ENCODE data around the gene KLK4.

KLK4 gene

DNA sequence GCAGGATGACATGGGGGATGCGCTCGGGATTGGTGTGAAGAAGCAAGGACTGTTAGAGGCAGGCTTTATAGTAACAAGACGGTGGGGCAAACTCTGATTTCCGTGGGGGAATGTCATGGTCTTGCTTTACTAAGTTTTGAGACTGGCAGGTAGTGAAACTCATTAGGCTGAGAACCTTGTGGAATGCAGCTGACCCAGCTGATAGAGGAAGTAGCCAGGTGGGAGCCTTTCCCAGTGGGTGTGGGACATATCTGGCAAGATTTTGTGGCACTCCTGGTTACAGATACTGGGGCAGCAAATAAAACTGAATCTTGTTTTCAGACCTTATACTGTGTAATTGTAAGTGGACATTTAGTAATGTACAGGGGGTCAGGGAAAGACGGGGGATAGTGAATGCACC is 31.0 kb downstream of the KLK4 start:
- DNase-seq (ENCODE audit: low read depth in 3 of 3) = no peak

DNA sequence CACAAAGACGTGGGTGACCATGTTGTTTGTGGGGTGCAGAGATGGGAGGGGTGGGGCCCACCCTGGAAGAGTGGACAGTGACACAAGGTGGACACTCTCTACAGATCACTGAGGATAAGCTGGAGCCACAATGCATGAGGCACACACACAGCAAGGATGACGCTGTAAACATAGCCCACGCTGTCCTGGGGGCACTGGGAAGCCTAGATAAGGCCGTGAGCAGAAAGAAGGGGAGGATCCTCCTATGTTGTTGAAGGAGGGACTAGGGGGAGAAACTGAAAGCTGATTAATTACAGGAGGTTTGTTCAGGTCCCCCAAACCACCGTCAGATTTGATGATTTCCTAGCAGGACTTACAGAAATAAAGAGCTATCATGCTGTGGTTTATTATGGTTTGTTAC is 32.3 kb downstream of the KLK4 start:
- no peak for DNase-seq (ENCODE audit: low read depth in 3 of 3)

DNA sequence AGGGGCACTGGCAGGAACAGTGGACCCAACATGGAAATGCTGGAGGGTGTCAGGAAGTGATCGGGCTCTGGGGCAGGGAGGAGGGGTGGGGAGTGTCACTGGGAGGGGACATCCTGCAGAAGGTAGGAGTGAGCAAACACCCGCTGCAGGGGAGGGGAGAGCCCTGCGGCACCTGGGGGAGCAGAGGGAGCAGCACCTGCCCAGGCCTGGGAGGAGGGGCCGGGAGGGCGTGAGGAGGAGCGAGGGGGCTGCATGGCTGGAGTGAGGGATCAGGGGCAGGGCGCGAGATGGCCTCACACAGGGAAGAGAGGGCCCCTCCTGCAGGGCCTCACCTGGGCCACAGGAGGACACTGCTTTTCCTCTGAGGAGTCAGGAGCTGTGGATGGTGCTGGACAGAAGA is 33.9 kb downstream of the KLK4 start:
- no peak for DNase-seq (ENCODE audit: low read depth in 3 of 3)

- DNase-seq (ENCODE audit: low read depth in 3 of 3) = no peak
Measured at GRCh38 chr19:50876456-50876855, 34.7 kb downstream of the KLK4 start.

- DNase-seq (ENCODE audit: low read depth in 3 of 3) = no peak
Measured at GRCh38 chr19:50875795-50876422, 35.3 kb downstream of the KLK4 start.

GRCh38 chr19:50874211-50874610 is 37.0 kb downstream of the KLK4 start:
- DNase-seq (ENCODE audit: low read depth in 3 of 3) = no peak

- DNase-seq (ENCODE audit: low read depth in 3 of 3) = no peak
Measured at GRCh38 chr19:50873056-50873455, 38.1 kb downstream of the KLK4 start, which contains the start of gene KLK2. Gene KLK2 (plus strand): TSS chr19:50873439. CDS start chr19:50873474, 35 bp downstream.

DNA sequence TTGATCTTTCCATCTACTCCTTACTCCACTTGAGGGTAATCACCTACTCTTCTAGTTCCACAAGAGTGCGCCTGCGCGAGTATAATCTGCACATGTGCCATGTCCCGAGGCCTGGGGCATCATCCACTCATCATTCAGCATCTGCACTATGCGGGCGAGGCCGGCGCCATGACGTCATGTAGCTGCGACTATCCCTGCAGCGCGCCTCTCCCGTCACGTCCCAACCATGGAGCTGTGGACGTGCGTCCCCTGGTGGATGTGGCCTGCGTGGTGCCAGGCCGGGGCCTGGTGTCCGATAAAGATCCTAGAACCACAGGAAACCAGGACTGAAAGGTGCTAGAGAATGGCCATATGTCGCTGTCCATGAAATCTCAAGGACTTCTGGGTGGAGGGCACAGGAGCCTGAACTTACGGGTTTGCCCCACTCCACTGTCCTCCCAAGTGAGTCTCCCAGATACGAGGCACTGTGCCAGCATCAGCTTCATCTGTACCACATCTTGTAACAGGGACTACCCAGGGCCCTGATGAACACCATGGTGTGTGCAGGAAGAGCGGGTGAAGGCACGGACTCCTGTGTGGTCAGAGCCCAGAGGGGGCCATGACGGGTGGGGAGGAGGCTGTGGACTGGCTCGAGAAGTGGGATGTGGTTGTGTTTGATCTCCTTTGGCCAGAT is 40.6 kb downstream of the KLK4 start:
- DNase-seq (ENCODE audit: low read depth in 3 of 3) = peak in 1 of 3 experiments; percentile 31

GRCh38 chr19:50869479-50869878 is 41.7 kb downstream of the KLK4 start:
- DNase-seq (ENCODE audit: low read depth in 3 of 3) = no peak

GRCh38 chr19:50861496-50862286 is 49.5 kb downstream of the KLK4 start:
- DNase-seq (ENCODE audit: low read depth in 3 of 3) = no peak

DNA sequence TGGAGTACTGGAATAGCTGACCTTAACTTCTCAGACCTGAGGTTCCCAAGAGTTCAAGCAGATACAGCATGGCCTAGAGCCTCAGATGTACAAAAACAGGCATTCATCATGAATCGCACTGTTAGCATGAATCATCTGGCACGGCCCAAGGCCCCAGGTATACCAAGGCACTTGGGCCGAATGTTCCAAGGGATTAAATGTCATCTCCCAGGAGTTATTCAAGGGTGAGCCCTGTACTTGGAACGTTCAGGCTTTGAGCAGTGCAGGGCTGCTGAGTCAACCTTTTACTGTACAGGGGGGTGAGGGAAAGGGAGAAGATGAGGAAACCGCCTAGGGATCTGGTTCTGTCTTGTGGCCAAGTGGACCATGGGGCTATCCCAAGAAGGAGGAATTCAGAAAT is 50.2 kb downstream of the KLK4 start:
- no peak for DNase-seq (ENCODE audit: low read depth in 3 of 3)

- no peak for DNase-seq (ENCODE audit: low read depth in 3 of 3)
Measured at GRCh38 chr19:50859849-50860248, 51.3 kb downstream of the KLK4 start.

DNA sequence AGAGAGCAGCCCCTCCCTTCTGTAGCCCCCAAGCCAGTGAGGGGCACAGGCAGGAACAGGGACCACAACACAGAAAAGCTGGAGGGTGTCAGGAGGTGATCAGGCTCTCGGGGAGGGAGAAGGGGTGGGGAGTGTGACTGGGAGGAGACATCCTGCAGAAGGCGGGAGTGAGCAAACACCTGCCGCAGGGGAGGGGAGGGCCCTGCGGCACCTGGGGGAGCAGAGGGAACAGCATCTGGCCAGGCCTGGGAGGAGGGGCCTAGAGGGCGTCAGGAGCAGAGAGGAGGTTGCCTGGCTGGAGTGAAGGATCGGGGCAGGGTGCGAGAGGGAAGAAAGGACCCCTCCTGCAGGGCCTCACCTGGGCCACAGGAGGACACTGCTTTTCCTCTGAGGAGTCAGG is 52.3 kb downstream of the KLK4 start:
- DNase-seq (ENCODE audit: low read depth in 3 of 3) = no peak

DNA sequence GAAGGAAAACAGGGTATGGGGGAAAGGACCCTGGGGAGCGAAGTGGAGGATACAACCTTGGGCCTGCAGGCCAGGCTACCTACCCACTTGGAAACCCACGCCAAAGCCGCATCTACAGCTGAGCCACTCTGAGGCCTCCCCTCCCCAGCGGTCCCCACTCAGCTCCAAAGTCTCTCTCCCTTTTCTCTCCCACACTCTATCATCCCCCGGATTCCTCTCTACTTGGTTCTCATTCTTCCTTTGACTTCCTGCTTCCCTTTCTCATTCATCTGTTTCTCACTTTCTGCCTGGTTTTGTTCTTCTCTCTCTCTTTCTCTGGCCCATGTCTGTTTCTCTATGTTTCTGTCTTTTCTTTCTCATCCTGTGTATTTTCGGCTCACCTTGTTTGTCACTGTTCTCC is 53.8 kb downstream of the KLK4 start:
- DNase-seq (ENCODE audit: low read depth in 3 of 3) = no peak

Measured in stimulated activated CD4-positive, alpha-beta T cell treated with anti-CD3 and anti-CD28 coated beads, TNF-alpha, amount 100 ng/mL, for 24 hours (primary cell).